Measurements from ENCODE around the gene RLN1.
"Not testable (repeated sequence)": the region's sequence is repeated elsewhere in the genome, so short reads cannot be mapped to it uniquely, and the experiment has no call there.

Gene RLN1

DNA sequence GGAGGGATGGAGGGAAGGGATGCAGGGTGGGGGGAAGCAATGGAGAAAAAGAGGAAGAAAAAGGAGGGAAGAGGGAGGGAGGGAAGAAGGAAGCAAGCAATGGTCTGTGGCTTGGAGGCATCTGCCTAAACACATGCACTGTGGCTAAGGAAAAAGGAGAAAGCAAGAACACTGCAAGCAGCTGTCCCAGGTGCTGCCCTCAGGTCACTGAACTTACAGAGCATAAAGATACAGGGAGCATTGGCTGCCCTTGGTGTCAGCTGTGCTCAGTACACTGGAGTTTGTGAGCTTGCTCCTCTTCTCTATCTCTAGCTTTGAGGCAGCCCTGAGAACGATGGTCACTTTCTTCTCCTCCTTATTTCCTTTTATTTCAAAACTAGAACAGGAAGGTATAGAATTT is 18.1 kb downstream of the RLN1 start:
- not testable (repeated sequence) for DNase-seq (ENCODE audit: low read depth in 2 of 2)

DNA sequence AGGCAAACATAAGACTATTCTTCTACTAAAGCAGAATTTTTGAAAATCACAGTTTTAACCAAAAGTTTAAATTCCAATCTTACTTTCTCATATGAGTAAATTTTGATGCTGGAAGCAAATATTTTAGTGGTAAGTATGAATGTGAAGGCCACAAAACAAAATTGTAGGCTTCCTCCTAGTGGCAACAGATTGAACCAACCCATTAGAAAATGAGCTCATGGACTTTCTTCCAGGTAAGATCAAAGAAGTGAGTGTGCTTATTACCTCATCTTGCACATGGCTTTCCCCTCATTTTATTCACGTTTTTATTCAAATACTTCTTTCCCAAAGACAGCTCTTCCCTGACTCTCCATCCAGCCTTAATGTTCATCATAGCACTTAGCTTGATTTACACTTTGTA is 18.6 kb downstream of the RLN1 start:
- no peak for DNase-seq (ENCODE audit: low read depth in 2 of 2)

DNA sequence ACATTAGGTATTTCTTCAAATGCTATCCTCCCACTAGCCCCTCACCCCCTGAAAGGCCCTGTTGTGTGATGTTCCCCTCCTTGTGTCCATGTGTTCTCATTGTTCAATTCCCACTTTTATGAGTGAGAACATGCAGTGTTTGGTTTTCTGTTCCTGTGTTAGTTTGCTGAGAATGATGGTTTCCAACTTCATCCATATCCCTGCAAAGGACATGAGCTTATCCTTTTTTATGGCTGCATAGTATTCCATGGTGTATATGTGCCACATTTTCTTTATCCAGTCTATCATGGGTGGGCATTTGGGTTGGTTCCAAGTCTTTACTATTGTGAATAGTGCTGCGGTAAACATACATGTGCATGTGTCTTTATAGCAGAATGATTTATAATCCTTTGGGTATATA is 23.3 kb downstream of the RLN1 start:
- DNase-seq (ENCODE audit: low read depth in 2 of 2): not testable (repeated sequence)

DNA sequence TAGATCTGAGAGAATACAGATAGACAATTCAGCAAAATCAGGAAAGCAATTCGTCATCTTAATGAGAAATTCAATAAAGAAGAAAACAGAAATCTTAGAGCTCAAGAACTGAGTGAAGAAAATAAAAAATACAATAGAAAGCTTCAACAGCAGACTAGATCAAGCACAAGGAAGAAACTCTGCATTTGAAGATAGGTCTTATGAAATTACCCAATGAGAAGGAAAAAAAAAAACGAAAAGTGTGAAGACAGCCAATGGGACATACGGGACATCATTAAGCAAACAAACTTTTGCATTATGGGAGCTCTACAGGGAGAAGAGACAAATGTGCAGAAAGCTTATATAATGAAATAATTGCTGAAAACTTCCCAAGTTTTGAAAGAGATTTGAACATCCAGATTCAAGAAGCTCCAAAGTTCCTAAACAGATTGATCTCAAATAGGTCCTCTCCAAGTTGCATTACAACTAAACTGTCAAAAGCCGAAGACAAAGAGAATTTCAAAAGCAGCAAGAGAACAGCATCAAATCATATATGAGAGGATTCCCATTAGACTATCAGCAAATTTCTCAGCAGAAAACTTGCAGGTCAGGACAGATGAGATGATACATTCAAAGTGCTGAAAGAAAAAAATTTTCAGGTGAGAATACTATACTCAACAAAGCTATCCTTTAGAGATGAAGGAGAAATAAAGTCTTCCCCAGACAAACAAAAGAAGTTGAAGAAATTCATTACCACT is 24.3 kb downstream of the RLN1 start:
- no peak for DNase-seq (ENCODE audit: low read depth in 2 of 2)

DNA sequence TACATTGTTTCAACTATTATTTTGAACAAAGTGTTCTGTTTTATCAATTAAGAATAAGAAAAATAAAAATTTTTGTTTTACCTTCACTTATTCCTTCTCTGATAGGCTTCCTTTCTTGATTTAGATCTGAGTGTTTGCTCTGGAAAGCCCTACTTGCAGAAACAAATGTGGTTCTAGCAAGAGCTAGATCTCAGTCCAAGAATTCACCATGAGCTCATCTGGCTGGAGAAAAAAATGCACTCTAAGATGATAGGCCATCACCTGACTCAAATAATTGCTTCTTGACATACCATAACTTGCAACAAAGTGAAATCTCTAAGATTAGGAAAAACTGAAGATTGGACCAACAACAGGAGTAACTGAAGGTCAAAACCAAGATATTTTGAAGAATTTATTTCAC is 28.8 kb downstream of the RLN1 start:
- no peak for DNase-seq (ENCODE audit: low read depth in 2 of 2)

DNA sequence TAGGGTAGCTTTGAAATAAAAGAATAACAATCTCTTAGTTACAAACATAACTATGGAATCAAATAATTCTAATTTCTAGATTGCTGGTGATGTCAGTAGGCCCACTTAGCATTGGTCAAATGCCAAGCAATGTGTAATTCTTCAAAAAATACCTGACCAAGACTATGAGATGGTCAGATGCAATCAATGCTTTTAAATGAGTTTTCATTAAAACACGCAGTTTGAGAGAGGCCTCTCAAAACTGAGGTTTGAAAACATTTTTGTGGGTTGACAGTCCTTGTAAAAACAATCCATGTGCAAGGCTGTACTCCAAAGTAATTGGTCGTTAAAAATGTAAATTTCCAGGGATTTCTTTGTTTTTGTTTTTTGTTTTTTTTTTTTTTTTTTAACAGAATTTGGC is 33.9 kb downstream of the RLN1 start:
- no peak for DNase-seq (ENCODE audit: low read depth in 2 of 2)

DNA sequence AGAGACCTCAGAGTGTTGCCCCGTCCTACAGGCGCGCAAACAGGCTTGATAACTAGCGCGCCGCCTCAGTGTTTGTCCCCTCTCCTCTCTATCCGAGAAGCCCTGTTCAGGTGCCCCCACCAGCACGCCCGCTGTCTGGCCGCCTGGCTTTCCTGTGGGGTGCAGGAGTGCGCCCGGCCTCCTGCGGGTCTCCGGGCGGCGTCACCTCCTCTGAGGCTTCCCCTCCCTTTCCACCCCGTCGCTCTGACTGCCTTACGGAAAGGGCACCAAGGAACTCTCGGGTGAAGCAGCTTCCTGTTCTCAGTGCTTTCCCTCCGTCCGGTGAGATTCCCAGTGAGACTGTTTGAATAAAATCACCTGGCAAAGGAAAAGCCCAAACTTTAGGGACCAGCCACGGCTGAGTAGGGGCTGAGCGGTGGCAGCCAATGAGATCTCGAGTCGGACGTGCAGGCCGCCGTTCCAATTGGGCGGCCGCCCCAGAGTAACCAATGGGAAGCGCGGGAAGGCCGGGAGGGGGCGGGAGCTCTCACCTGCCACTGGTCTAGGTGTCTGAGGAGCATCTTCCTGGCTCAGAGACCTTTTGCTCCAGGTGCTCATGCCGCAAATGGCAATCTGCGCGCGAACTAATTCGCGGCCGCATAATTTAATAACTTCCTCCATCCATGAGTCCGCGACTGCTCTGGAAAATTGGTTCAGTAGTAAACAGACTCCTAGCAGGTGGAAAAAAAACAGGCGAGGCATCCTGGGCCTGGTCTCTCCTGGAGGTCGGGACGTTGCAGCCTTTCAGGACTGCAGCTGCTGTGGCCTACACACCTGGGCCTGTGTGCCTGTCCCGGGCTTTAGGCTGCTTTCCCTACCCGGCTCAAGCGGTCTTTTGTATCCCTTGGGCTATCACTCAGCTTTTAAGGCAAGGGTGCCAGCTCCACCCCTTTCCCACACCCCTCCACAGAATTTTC is 35.6 kb downstream of the RLN1 start, which contains the start of gene RLN2:
Gene RLN2 (minus strand): TSS at position 877 of the 956 bp plus-strand sequence. CDS start 136 bp downstream, at position 741.
- DNase-seq (ENCODE audit: low read depth in 2 of 2): not testable (repeated sequence)

DNA sequence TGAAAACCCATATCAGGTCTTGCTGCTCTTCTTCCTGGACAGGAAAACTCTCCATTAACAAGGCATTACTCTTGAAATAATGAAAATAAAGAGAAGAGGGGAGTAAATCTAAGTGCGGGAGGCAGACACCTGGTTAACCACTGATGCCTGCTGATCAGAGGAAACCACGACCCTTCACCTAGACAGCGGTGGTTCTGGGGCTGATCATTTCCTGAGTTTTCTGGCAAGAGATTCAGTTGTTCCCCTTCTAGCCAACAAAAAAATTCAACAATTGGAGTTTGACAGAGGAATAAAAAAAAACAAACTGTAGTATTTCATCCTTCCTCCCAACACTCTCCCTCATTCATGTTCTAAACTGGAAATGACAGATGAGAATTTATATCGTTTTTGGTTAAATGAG is 38.1 kb downstream of the RLN1 start:
- DNase-seq (ENCODE audit: low read depth in 2 of 2): no peak

DNA sequence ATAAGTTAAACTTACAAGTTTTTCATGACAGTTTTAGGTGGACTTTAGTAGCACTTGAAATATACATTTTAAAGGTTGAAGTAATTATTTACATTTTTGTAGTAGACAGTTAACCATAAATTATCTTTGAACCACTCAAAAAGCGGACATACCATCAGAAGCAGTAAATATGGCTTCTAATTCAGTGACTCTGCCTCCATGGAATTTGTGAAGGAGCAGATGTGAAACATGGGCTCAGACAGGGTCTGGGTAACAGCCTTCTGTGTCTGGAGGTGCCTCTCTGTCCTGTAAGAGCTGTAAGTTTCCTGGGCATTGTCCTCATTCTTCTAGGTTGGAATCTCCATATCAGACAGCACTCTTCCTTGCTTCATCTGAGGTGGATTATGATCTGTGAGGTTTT is 47.5 kb downstream of the RLN1 start:
- DNase-seq (ENCODE audit: low read depth in 2 of 2): no peak

DNA sequence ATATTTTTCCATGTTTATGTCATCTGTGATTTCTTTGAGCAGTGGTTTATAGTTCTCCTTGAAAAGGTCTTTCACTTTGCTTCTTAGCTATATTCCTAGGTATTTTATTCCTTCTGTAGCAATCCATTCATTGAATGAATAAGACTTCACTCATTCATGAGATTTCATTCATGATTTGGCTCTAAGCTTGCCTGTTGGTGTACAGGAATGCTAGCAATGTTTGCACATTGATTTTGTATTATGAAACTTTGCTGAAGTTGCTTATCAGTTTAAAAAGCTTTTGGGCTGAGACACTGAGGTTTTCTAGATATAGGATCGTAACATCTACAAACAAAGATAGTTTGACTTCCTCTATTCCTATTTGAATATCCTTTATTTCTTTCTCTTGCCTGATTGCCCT is 51.1 kb downstream of the RLN1 start:
- no peak for DNase-seq (ENCODE audit: low read depth in 2 of 2)

DNA sequence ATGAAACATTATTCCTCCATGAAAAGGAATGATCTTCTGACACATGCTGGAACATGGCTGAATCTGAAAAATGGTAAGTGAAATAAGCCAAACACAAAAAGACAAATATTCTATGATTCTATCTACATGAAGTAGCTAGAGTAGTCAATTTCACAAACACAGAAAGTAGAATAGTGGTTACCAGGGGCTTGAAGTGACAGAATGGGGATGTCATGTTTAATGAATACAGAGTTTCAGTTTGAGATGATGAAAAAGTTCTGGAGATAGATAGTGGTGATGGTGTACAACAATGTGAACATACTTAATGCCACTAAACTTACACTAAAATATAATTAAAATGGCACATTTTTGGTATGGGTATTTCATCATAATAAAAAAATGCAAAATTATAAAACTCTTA is 53.4 kb downstream of the RLN1 start:
- no peak for DNase-seq (ENCODE audit: low read depth in 2 of 2)
